Gastroesophageal sphincter (tissue), 4 donors: ENCODE results near the gene ZNF547. TPM values are rescaled to one million over a fixed set of nuclear protein-coding genes. Genes with fewer than 3 reads are reported as not detected.

Experiments
- ATAC-seq: fragments of 150-250 bp; one replicate; pipeline ENCODE4 v1.9.1; 2016; ENCODE audit warnings: mild to moderate bottlenecking, moderate library complexity
- H3K27ac ChIP-seq, 4 donors: fragments of 200-600 bp; sonication (generic) in 3 of 4; 1 replicate in 3 of 4; 2 replicates in 1 of 4; pipeline ENCODE4 v1.5.1; 2016 to 2019
- H3K27me3 ChIP-seq: fragments of 200-600 bp; sonication (generic); one replicate; pipeline ENCODE4 v1.5.1; 2019
- H3K36me3 ChIP-seq, 2 donors: fragments of 200-600 bp; sonication (generic); one replicate each; pipeline ENCODE4 v1.5.1; 2019; ENCODE audit warnings: control low read depth in 1 of 2
- H3K4me1 ChIP-seq, 3 donors: fragments of 200-600 bp; sonication (generic); 1 replicate in 2 of 3; 2 replicates in 1 of 3; pipeline ENCODE4 v1.5.1; 2016 to 2019; ENCODE audit warnings: control low read depth in 2 of 3
- H3K4me3 ChIP-seq, 2 donors: fragments of 200-600 bp; sonication (generic); one replicate each; pipeline ENCODE4 v1.5.1; 2019; ENCODE audit warnings: mild to moderate bottlenecking in 1 of 2, moderate library complexity in 1 of 2
- H3K9me3 ChIP-seq, 3 donors: fragments of 200-600 bp; sonication (generic); one replicate each; pipeline ENCODE4 v1.5.1; 2017 to 2019; ENCODE audit warnings: control low read depth in 2 of 3
- CTCF ChIP-seq, 4 experiments: fragments of 200-600 bp in 2 of 4; fragments of 450-650 bp in 2 of 4; sonication (generic) in 1 of 4; IDR thresholded peaks; one replicate each; pipeline ENCODE4 v1.5.1; 2017 to 2019; ENCODE audit warnings: antibody characterized with exemption in 4 of 4, mild to moderate bottlenecking in 2 of 4, moderate library complexity in 2 of 4
- EP300 ChIP-seq: sonication (generic); formaldehyde crosslinking; IDR thresholded peaks from one replicate; pipeline ENCODE4 v1.6.1; 2017; ENCODE audit warnings: antibody characterized with exemption, mild to moderate bottlenecking
- POLR2A ChIP-seq, 2 donors: fragments of 450-650 bp; IDR thresholded peaks; one replicate each; pipeline ENCODE4 v1.6.1; 2017; ENCODE audit warnings: antibody characterized with exemption in 2 of 2, mild to moderate bottlenecking in 2 of 2, moderate library complexity in 1 of 2
- POLR2AphosphoS5 ChIP-seq: sonication (generic); formaldehyde crosslinking; IDR thresholded peaks from one replicate; pipeline ENCODE4 v1.6.1; 2017; ENCODE audit warnings: antibody characterized with exemption
- WGBS, 2 donors: methylation state at CpG; one replicate each; pipeline ENCODE4 v1.1.5; 2018; ENCODE audit warnings: low coverage in 1 of 2; 5-methylcytosine and 5-hydroxymethylcytosine counted together
- total RNA-seq, 4 donors: library from RNA; depleted of rRNA; stranded (reverse); fragments of >200 nt; gene quantifications; one replicate each; pipeline ENCODE4 v1.1.0, GENCODE V29; 2016

ZNF547 gene
- total RNA-seq, result 1 to 10 TPM; 1.0 to 4.8 (median 2.0) TPM

DNA sequence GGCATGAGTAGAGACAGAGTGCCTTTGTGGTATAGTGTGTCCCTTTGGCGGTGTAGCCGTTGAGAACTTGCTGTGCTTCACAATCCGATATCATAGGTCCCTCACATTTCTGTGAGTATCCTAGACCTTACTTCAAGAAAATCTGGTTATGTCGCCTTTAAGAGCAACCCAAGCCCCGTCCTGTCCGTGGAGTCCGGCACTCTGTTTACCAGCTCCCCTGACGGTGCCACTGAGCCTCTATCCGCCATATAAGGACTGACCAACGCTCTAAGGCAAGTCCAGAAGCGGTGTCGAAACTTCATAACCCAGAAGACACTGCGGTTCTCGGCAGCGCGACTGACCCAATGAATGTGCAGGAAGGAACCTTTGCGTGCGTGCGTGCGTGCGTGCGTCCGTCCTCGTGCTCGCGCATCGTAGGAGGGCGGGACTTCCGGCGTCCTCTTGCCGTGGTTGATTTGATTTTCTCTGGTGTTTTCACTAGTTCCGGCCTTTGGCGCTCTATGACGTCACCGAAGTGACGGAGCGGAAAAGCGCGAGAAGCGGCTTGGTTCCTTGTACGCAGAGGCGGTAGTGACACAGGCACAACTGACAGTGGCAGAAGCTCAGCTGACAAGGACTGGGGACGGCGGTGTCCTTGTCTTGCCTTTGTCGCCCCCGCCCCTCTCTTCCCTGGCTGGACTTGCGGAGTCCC is at the start of gene ZNF547, which contains the start of gene TRAPPC2B:
Gene ZNF547 (plus strand): TSS at position 555 of the 691 bp plus-strand sequence. CDS start 5,005 bp downstream, outside the sequence.
Gene TRAPPC2B (plus strand): TSS at position 555 of the 691 bp plus-strand sequence. CDS start 1,283 bp downstream, outside the sequence.
- ATAC-seq, result peak; percentile 99
- TF ChIP-seq EP300, result no peak
- TF ChIP-seq POLR2AphosphoS5, result peak; percentile 79
- peak; percentile 39 to 56 for TF ChIP-seq POLR2A (IDR thresholded peaks at IDR 0.05)
- 0 to 4% methylated on average over 10 to 11 of the region's 47 CpGs for WGBS, 2 donors
- Histone ChIP-seq H3K4me3 (peak within 1 kb of the TSS; percentile 59 to 89), H3K9me3 (peaks cover 0 to 40% (median 0%) of the 10 kb centered on the region in 3 donors), H3K36me3 (peaks cover 0 to 31% of the 10 kb centered on the region in 2 donors), H3K27ac (peak within 1 kb of the TSS; percentile 87 to 97 (median 96)), H3K4me1 (peaks cover 0 to 20% (median 7%) of the 10 kb centered on the region in 3 donors), H3K27me3 (no peaks in the 10 kb centered on the region)

- peaks cover 3% of the 10 kb centered on the region for H3K27me3 ChIP-seq
- TF ChIP-seq CTCF (IDR thresholded peaks at IDR 0.05), result no peak
- no peak for TF ChIP-seq POLR2AphosphoS5
- TF ChIP-seq POLR2A (IDR thresholded peaks at IDR 0.05), result no peak
- no peak for TF ChIP-seq EP300
- ATAC-seq, result no peak
- H3K9me3 ChIP-seq, result no peaks in the 10 kb centered on the region
- H3K27ac ChIP-seq, result no peak overlapping the region
- no peak overlapping the region for H3K4me3 ChIP-seq
- H3K36me3 ChIP-seq, result no peaks in the 10 kb centered on the region
- peaks cover 0 to 5% (median 0%) of the 10 kb centered on the region in 3 donors for H3K4me1 ChIP-seq
- 44 to 67% methylated on average over 2 to 3 of the region's 4 CpGs for WGBS, 2 donors
Observed at GRCh38 chr19:57314146-57314545, 49.2 kb upstream of the ZNF547 start.

DNA sequence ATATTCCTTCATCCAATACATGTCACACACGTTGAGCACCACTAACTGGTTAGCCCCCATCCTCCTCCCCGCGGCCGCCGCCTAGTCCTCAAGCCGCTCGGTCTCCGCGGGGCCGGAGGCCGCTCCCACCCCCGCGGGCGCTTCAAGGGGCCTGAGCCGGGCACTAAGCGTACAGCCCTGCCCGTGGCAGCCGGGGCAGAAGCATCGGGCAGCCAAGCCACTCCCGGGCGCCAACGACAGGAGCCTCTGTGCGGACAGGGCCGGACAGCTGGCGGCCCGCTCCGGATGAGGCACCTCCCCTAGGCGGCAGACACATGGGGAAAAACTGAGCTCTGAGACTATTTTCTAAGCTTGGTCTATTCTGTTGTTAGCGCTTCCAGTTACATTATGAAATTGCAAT is 45.8 kb upstream of the ZNF547 start:
- no peak for TF ChIP-seq POLR2A (IDR thresholded peaks at IDR 0.05)
- no peak for TF ChIP-seq POLR2AphosphoS5
- no peak for TF ChIP-seq EP300
- no peak for TF ChIP-seq CTCF (IDR thresholded peaks at IDR 0.05)
- Histone ChIP-seq H3K4me1 (peaks cover 0 to 28% (median 11%) of the 10 kb centered on the region in 3 donors), H3K27me3 (peaks cover 3% of the 10 kb centered on the region), H3K4me3 (peak overlapping the region in 1 of 2 donors; percentile 36), H3K27ac (no peak overlapping the region), H3K9me3 (peaks cover 0 to 8% (median 0%) of the 10 kb centered on the region in 3 donors), H3K36me3 (no peaks in the 10 kb centered on the region)
- ATAC-seq, result no peak
- 11% methylated on average over 7 to 8 of the region's 29 CpGs for WGBS, 2 donors

DNA sequence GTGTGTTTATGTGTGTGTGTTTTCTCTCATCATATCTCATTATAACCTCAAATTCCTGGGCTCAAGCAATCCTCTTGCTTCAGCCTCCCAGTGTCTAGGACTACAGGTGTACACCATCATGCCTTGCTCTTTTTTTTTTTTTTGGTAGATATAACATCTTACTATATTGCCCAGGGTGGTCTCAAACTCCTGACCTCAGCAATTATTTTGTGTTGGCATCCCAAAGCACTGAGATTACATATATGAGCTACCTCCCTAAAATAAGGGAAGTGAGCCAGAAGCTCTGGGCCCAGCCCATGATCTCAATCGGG is 43.5 kb upstream of the ZNF547 start:
- ATAC-seq, result peak; percentile 1
- Histone ChIP-seq H3K36me3 (peaks cover 0 to 22% of the 10 kb centered on the region in 2 donors), H3K4me3 (peak overlapping the region; percentile 59 to 91), H3K27ac (peak overlapping the region; percentile 41 to 92 (median 92)), H3K27me3 (peaks cover 3% of the 10 kb centered on the region), H3K4me1 (peaks cover 0 to 33% (median 11%) of the 10 kb centered on the region in 3 donors), H3K9me3 (peaks cover 0 to 30% (median 0%) of the 10 kb centered on the region in 3 donors)
- no peak for TF ChIP-seq CTCF (IDR thresholded peaks at IDR 0.05)
- TF ChIP-seq POLR2A (IDR thresholded peaks at IDR 0.05), result no peak
- no peak for TF ChIP-seq EP300
- TF ChIP-seq POLR2AphosphoS5, result no peak
- WGBS, 2 donors, result no CpG with 5 or more reads among the region's 1 CpG

DNA sequence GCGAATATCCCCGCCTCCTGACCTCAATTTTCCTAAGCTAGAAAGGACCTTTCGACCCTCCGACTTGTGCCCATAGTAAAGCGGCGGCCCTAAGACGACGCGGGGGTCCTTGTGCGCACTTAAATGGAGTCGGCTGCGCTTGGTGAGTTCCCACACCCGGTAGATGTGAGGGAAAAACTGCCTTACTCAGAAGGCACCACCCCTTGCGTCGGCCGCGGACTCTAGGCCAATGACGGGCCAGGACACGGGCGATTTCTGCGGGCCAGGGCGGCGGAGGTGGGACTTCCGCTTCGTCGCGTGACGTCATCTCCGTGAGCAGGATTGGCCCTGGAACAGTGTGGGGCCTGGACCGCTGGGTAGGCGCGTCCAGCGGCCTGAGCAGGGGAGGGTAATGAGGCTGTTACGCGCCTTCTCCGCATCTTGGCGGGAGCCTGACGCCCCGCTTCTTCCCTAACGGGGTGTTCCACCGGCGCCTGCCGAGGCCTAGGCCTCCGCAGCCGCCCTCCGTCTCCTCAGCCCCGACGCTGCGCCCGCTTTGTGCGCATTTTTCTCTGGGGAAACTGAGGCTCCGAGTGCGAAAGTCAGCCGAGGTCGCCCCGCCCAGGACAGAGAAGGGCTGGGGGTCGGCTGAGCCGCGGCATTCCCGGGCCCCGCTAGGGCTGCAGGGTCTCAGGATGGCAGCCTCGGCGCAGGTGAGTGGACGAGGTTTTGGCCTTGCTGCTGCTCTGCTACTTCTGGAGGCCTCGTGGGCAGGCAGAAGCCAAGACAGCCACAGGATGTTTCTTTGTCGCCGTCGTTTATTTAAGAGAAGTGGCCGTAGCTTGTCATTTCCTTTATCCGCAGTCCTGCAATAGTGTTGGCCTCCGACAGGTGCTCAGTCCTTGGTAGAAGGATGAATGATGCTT is 42.9 kb upstream of the ZNF547 start, which contains the start of gene ZNF543:
Gene ZNF543 (plus strand): TSS at position 293 of the 905 bp plus-strand sequence. CDS start 382 bp downstream, at position 675.
- ATAC-seq, result peak; percentile 100
- Histone ChIP-seq H3K4me3 (peak within 1 kb of the TSS; percentile 59 to 91), H3K27me3 (peaks cover 3% of the 10 kb centered on the region), H3K4me1 (peaks cover 0 to 33% (median 11%) of the 10 kb centered on the region in 3 donors), H3K27ac (peak within 1 kb of the TSS; percentile 41 to 92 (median 92)), H3K36me3 (peaks cover 0 to 28% of the 10 kb centered on the region in 2 donors), H3K9me3 (peaks cover 0 to 36% (median 0%) of the 10 kb centered on the region in 3 donors)
- WGBS, 2 donors, result 0% methylated on average over 4 to 11 of the region's 71 CpGs
- TF ChIP-seq POLR2AphosphoS5, result peak; percentile 74
- TF ChIP-seq POLR2A (IDR thresholded peaks at IDR 0.05), result peak; percentile 67 to 73
- no peak for TF ChIP-seq EP300
- TF ChIP-seq CTCF (IDR thresholded peaks at IDR 0.05), result peak in 2 of 4 experiments; percentile 5 to 12
